ENCODE results near the gene MSL2.

- TF ChIP-seq CTCF (IDR thresholded peaks at IDR 0.05; ENCODE audit: low read length) (no peak), EZH2 (IDR thresholded peaks at IDR 0.05; ENCODE audit: borderline replicate concordance, low read length) (no peak)
These were observed 40.0 kb upstream of the MSL2 start for GRCh38 chr3:136236109-136236508.

All from OCI-LY1 (cell line).